ENCODE data around the gene CEP112.

- TF ChIP-seq NFIC (IDR thresholded peaks at IDR 0.05; ENCODE audit: low read length), result no peak
- TF ChIP-seq CTCF (CRISPR knock-in tag; IDR thresholded peaks at IDR 0.05), result no peak
- no peak for TF ChIP-seq DRAP1 (CRISPR knock-in tag; IDR thresholded peaks at IDR 0.05)
- no peak for TF ChIP-seq HOXA3 (CRISPR knock-in tag; IDR thresholded peaks at IDR 0.05)
- no peak for TF ChIP-seq GABPA (IDR thresholded peaks at IDR 0.05; ENCODE audit: low read depth, low read length)
- TF ChIP-seq GABPA (CRISPR knock-in tag; IDR thresholded peaks at IDR 0.05; ENCODE audit: low read depth), result no peak
- no peak for TF ChIP-seq ZNF318 (CRISPR knock-in tag; IDR thresholded peaks at IDR 0.05)
- TF ChIP-seq RAD21 (CRISPR knock-in tag; IDR thresholded peaks at IDR 0.05), result no peak
- TF ChIP-seq GZF1 (CRISPR knock-in tag; IDR thresholded peaks at IDR 0.05), result no peak
- TF ChIP-seq SCMH1 (CRISPR knock-in tag; IDR thresholded peaks at IDR 0.05; ENCODE audit: borderline replicate concordance), result no peak
- no peak for TF ChIP-seq SRSF9 (IDR thresholded peaks at IDR 0.05; ENCODE audit: borderline replicate concordance, insufficient read depth, low read depth, low read length, poor library complexity, severe bottlenecking)
- TF ChIP-seq TAF1 (CRISPR knock-in tag; IDR thresholded peaks at IDR 0.05), result no peak
- TF ChIP-seq ZNF580 (CRISPR knock-in tag; IDR thresholded peaks at IDR 0.05; ENCODE audit: borderline replicate concordance, low read depth), result no peak
Observed at GRCh38 chr17:66038125-66038524, 153.8 kb downstream of the CEP112 start.

Measured in HepG2 (cell line).